Endothelial cell of umbilical vein (primary cell): ENCODE measurements around the gene CYTH2. TPM values are rescaled to one million over a fixed set of nuclear protein-coding genes. Genes with fewer than 3 reads are reported as not detected.

ENCODE experiments used
- BruUV-seq: library from RNA; stranded (reverse); fragments of 400-500 nt; replicated peaks from 2 replicates; lab custom pipeline; 2021; lab: Mats Ljungman, UMichigan
- CTCF ChIA-PET: fragments of 300-600, 350-600 bp; sonication (Branson Sonifier 250); formaldehyde crosslinking; loops from one replicate; lab custom pipeline; 2021; ENCODE audit warnings: antibody characterized with exemption, inconsistent platforms; lab: Charles Lee
- POLR2A ChIA-PET: fragments of 300-600, 350-600 bp; sonication (Branson Sonifier 250); formaldehyde crosslinking; loops from one replicate; lab custom pipeline; 2021; ENCODE audit warnings: antibody characterized with exemption, inconsistent platforms; lab: Charles Lee
- DNase-seq: peaks from one replicate; pipeline ENCODE4 v3.0.0-alpha.2; 2011; ENCODE audit warnings: low read depth, low spot score
- FAIRE-seq: peaks from 2 replicates; lab custom pipeline; 2011; peaks lifted over from hg19 to GRCh38; lab: Jason Lieb, UNC
- H2AFZ ChIP-seq: 2 replicates; pipeline ENCODE4 v1.6.0; 2012; ENCODE audit warnings: low read depth, low read length, control low read depth, inconsistent platforms
- H3K27ac ChIP-seq: 2 replicates; pipeline ENCODE4 v1.5.1; 2011; ENCODE audit warnings: low read depth, mild to moderate bottlenecking, control low read depth, low read length, moderate library complexity; ENCODE audit not compliant: insufficient read depth
- H3K27me3 ChIP-seq, 2 experiments: 2 replicates each; pipeline versions ENCODE4 v1.6.0 to v1.6.1; 2011; ENCODE audit warnings: low read length in 2 of 2, mixed read lengths in 1 of 2; ENCODE audit not compliant: control insufficient read depth in 2 of 2, insufficient read depth in 2 of 2
- H3K36me3 ChIP-seq, 2 experiments: 2 replicates in 1 of 2; 3 replicates in 1 of 2; pipeline ENCODE4 v1.5.1; 2011; ENCODE audit warnings: low read length in 2 of 2, mild to moderate bottlenecking in 1 of 2, moderate library complexity in 1 of 2; ENCODE audit not compliant: control insufficient read depth in 2 of 2, insufficient read depth in 2 of 2; ENCODE audit errors: extremely low read depth in 1 of 2
- H3K4me1 ChIP-seq: 3 replicates; pipeline ENCODE4 v1.5.1; 2011; ENCODE audit warnings: mild to moderate bottlenecking, low read length; ENCODE audit not compliant: control insufficient read depth, insufficient read depth; ENCODE audit errors: extremely low read depth
- H3K4me2 ChIP-seq: 2 replicates; pipeline ENCODE4 v1.6.1; 2011; ENCODE audit warnings: low read length, control low read depth, mixed read lengths; ENCODE audit not compliant: insufficient read depth
- H3K4me3 ChIP-seq, 3 experiments: fragments of 200-600 bp in 1 of 3; sonication (generic), shearing (Covaris generic) in 1 of 3; replicated peaks in 1 of 3; 2 replicates each; pipeline ENCODE4 v1.5.1; 2011 to 2016; ENCODE audit warnings: control low read depth in 3 of 3, low read length in 3 of 3, mild to moderate bottlenecking in 2 of 3, inconsistent platforms in 1 of 3, low read depth in 1 of 3, moderate library complexity in 1 of 3; ENCODE audit not compliant: insufficient read depth in 1 of 3
- H3K79me2 ChIP-seq: 2 replicates; pipeline ENCODE4 v1.6.0; 2012; ENCODE audit warnings: low read length, inconsistent platforms; ENCODE audit not compliant: control insufficient read depth, insufficient read depth
- H3K9ac ChIP-seq: replicated peaks from 2 replicates; pipeline ENCODE3; 2011; ENCODE audit warnings: low read length, control low read depth; ENCODE audit not compliant: insufficient read depth; ENCODE audit errors: extremely low read depth
- H3K9me1 ChIP-seq: replicated peaks from 3 replicates; pipeline ENCODE4 v1.6.0; 2011; ENCODE audit warnings: mild to moderate bottlenecking, low read length; ENCODE audit not compliant: control insufficient read depth, insufficient read depth; ENCODE audit errors: extremely low read depth
- H3K9me3 ChIP-seq: replicated peaks from 2 replicates; pipeline ENCODE4 v1.5.1; 2012; ENCODE audit warnings: low read length, inconsistent platforms; ENCODE audit not compliant: control insufficient read depth, insufficient read depth
- H4K20me1 ChIP-seq: replicated peaks from 2 replicates; pipeline ENCODE3; 2011; ENCODE audit warnings: mild to moderate bottlenecking, low read length; ENCODE audit not compliant: control insufficient read depth, insufficient read depth; ENCODE audit errors: extremely low read depth
- CTCF ChIP-seq, 2 donors: IDR thresholded peaks; 1 replicate in 1 of 2; 2 replicates in 1 of 2; pipeline ENCODE4 v1.5.1; 2011; ENCODE audit warnings: low read length in 2 of 2, mild to moderate bottlenecking in 2 of 2, moderate library complexity in 2 of 2, control low read depth in 1 of 2, inconsistent platforms in 1 of 2, low read depth in 1 of 2; ENCODE audit not compliant: insufficient read depth in 1 of 2; ENCODE audit errors: extremely low read depth in 1 of 2
- EZH2 ChIP-seq: IDR thresholded peaks from 2 replicates; pipeline ENCODE4 v1.6.1; 2012; ENCODE audit warnings: borderline replicate concordance, low read depth, mild to moderate bottlenecking, moderate library complexity, low read length, inconsistent platforms; ENCODE audit not compliant: severe bottlenecking
- FOS ChIP-seq: IDR thresholded peaks from 2 replicates; pipeline ENCODE4 v1.6.1; 2011; ENCODE audit warnings: mild to moderate bottlenecking, low read length, moderate library complexity, borderline replicate concordance; ENCODE audit not compliant: insufficient read depth
- GATA2 ChIP-seq: IDR thresholded peaks from 2 replicates; pipeline ENCODE4 v1.7.0; 2011; ENCODE audit warnings: low read depth, mild to moderate bottlenecking, moderate library complexity, mixed read lengths, low read length; ENCODE audit not compliant: insufficient read length, insufficient read depth
- JUN ChIP-seq: IDR thresholded peaks from 2 replicates; pipeline ENCODE4 v1.6.1; 2011; ENCODE audit warnings: borderline replicate concordance, low read depth; ENCODE audit not compliant: insufficient read length, insufficient read depth
- MAX ChIP-seq: IDR thresholded peaks from 2 replicates; pipeline ENCODE4 v1.6.1; 2011; ENCODE audit not compliant: insufficient read depth, insufficient read length
- MYC ChIP-seq: IDR thresholded peaks from one replicate; pipeline ENCODE4 v1.6.1; 2011; ENCODE audit warnings: mild to moderate bottlenecking, low read depth, low read length
- POLR2A ChIP-seq: IDR thresholded peaks from 2 replicates; pipeline ENCODE4 v1.6.1; 2012; ENCODE audit warnings: low read depth, mild to moderate bottlenecking, control low read depth, low read length
- POLR2AphosphoS5 ChIP-seq: IDR thresholded peaks from 2 replicates; pipeline ENCODE4 v1.6.1; 2012; ENCODE audit warnings: low read depth, mild to moderate bottlenecking, control low read depth, low read length, moderate library complexity; ENCODE audit not compliant: insufficient read depth
- dilution Hi-C: fragments of 300-500 bp; cut with MboI; formaldehyde crosslinking; loops from one replicate; pipeline ENCODE4 v1.15.0; 2019; ENCODE audit warnings: low sequenced_read_pairs; ENCODE audit not compliant: extremely low pct_ligation_motif_present
- intact Hi-C: fragments of 100-400 bp; cut with micrococcal nuclease; formaldehyde crosslinking; loops from one replicate; pipeline ENCODE4 v1.10.0; 2022
- polyA plus RNA-seq, 4 experiments: library from polyadenylated mRNA; depleted of rRNA in 3 of 4; stranded (reverse) in 3 of 4; unstranded in 1 of 4; fragments of >200 nt; gene quantifications; 2 replicates each; pipeline versions ENCODE4 v1.2.1 to v1.2.3, GENCODE V29; 2011 to 2012; ENCODE audit warnings: missing spikeins in 1 of 4
- total RNA-seq: library from RNA; stranded (reverse); gene quantifications from 2 replicates; pipeline ENCODE4 v1.2.3, GENCODE V29; 2021

CYTH2 gene
- total and polyA plus RNA-seq, 2 donors (not counting 3 experiments of a cell fraction or from before 2014, with no cell fraction given): 98.4 to 119 TPM

- FAIRE-seq (no peak), DNase-seq (no peak)
- dilution Hi-C loops: no loop called here
- Histone ChIP-seq H3K4me3 (no peak overlapping the region), H3K4me2 (no peak overlapping the region), H3K9me1 (no peaks in the 10 kb centered on the region), H3K9ac (no peak overlapping the region), H3K27ac (no peak overlapping the region), H3K27me3 (peaks cover 12 to 14% of the 10 kb centered on the region in 2 experiments), H4K20me1 (no peaks in the 10 kb centered on the region), H3K4me1 (no peaks in the 10 kb centered on the region), H3K79me2 (no peaks in the 10 kb centered on the region), H2AFZ (no peak overlapping the region), H3K36me3 (no peaks in the 10 kb centered on the region), H3K9me3 (no peaks in the 10 kb centered on the region)
- POLR2A ChIA-PET: no interaction called here
- no peak for TF ChIP-seq JUN
- TF ChIP-seq FOS: no peak
- no peak for TF ChIP-seq GATA2
- TF ChIP-seq POLR2AphosphoS5: no peak
- no peak for TF ChIP-seq MYC
- no peak for TF ChIP-seq POLR2A
- TF ChIP-seq EZH2: no peak
- no peak for TF ChIP-seq CTCF (IDR thresholded peaks at IDR 0.05; ENCODE audit: extremely low read depth in 1 of 2, insufficient read depth in 1 of 2, low read depth in 1 of 2, low read length in 2 of 2)
- TF ChIP-seq MAX: no peak
- no TSS peak for BruUV-seq
- CTCF ChIA-PET: interaction anchor here (0.9 to 8.3 kb wide), 8 partner anchors 12 to 236 kb away, joined by 3 to 507 read pairs (median 4); no protein-coding TSS in a partner anchor
- intact Hi-C loops: no loop called here
Measured at GRCh38 chr19:48507911-48508439, 38.8 kb downstream of the CYTH2 start.
